Hippocampal formation (tissue), 2 donors: ENCODE measurements around the gene SELENBP1.
A peak's percentile ranks its signal among the peaks of the same experiment; 100 is the strongest.

Experiments used
- DNase-seq, 2 donors: peaks; one replicate each; lab custom pipeline; 2025; lab: John Stamatoyannopoulos, UW

The SELENBP1 gene

DNA sequence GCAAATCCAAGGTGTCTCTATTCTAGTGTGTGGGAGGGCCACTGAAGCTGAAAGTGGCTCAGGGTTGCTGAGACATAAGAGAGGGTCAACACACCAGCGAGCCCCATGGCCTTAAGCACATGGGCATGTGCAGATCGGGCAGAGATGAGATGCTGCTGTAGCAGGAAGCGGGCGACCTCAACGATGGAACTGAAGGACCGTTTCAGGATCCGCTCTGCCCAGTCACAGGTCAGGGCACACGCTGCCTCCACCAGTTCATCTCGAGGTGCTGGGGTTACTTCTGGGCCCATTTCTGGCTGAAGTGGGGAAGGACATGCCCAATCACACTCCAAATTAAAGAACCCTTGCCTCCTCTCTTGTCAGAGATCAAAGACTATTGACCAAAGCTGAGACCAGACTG is 28.9 kb downstream of the SELENBP1 start:
- no peak for DNase-seq

DNA sequence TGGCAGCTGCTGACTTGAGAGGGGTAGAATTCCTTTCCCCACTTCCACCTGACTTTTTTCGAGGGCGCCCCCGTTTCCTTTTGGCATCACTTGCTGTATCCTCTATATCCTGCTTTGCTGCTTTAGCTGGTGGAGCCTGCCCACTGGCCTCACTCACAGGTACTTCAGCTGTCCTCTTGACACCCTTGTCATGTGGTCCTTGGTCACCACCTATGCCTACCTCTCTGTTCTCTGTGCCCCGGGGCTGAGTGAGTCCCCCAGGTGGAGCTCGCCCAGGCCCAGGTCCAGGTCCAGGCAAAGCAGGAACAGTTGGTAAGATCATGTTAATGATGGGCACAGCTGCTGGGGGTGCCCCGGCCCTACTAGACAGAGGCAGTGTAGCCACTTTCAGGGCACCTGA is 29.9 kb downstream of the SELENBP1 start:
- no peak for DNase-seq

DNA sequence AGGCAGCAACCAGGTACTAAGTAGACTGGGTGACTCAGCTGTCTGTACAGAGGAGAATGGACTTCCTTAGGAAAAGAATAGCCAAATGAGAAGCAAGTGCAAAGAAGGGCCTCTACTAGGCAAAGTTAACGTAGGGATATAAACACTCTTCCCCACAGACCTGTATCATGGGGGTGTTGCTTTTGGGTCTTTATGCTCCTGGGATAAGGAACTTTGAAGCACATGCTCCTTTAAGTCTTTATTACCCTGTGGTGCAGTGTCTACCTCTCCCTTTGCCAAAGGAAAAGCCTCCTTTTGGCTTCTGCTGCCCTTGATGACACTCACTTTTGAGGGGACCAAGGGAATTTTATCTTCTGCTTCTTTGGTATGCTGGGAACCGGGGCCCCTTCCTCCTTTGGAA is 30.5 kb downstream of the SELENBP1 start:
- no peak for DNase-seq

DNA sequence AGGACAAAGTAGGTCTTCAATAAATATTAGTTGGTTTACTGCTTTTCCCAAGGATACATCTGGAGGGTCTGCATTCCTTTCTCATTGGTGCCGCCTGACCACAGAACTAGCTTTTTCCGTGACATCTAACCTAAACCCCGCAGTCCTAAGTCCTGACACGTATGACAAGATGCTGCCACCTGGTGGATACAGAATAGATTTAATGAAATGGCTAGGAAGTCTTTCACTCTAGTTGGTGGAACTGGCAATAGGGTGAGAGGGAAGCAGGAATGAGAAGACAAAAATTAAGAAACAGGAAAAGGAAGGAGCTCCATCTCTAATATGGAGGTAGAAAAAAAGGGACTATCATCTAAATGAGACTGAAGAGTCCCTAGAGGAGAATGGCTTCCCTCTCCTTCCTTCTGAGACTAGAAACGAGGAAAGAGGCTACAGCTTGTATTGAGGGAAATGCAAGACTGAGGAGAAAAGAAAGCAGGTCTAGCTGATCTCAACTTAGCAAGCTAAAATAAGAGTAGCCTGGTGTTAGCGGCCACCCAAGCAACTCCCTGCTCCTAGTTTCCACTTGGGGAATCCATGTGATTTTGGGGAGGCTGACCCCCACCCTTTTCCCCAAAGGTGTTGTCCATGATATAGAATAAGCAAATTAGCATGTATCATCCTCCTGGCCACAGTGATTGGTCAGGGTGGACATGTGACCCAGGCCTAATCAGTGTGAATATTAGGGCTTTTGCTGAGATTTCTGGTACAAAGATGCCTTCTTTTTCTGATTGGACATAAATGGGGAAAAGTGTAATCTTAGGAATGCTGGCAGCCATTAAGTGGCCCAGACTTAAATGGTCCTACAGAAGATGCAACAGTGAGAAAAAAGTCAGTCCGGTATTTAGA is 31.4 kb downstream of the SELENBP1 start:
- peak; percentile 29 to 90 for DNase-seq

DNA sequence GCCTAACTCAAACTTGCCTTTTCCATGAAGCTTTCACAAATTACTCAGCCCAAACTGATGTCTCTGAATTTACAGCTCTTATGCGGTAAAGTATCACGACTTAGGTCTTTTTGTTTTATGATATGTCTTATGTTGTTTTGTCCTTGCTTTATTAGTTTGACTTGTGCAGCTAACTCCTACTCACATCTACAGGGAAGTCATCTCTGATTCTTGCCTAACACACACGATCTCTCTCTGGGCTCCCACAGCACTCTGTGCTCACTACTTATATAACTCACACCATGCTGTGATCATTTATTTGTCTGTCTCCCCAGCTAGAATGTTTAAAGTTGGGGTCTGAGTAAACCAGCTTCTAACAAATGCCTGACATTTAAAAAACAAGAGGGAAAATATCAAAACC is 35.9 kb downstream of the SELENBP1 start:
- no peak for DNase-seq

DNA sequence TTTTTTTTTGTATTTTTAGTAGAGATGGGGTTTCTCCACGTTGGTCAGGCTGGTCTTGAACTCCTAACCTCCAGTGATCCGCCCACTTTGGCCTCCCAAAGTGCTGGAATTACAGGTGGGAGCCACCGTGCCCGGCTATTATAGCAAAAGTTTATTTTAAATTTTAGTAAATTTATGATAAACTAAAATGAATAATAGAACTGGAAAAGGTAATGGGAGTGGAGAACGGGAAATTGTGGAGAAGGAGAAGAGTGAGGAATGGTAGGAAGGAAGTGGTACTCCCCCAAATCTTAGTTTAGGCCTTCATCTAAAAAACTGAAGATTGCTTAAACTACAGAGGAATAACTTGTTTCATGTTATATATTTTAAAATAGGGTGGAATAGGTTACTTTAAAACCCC is 37.7 kb downstream of the SELENBP1 start:
- no peak for DNase-seq

DNA sequence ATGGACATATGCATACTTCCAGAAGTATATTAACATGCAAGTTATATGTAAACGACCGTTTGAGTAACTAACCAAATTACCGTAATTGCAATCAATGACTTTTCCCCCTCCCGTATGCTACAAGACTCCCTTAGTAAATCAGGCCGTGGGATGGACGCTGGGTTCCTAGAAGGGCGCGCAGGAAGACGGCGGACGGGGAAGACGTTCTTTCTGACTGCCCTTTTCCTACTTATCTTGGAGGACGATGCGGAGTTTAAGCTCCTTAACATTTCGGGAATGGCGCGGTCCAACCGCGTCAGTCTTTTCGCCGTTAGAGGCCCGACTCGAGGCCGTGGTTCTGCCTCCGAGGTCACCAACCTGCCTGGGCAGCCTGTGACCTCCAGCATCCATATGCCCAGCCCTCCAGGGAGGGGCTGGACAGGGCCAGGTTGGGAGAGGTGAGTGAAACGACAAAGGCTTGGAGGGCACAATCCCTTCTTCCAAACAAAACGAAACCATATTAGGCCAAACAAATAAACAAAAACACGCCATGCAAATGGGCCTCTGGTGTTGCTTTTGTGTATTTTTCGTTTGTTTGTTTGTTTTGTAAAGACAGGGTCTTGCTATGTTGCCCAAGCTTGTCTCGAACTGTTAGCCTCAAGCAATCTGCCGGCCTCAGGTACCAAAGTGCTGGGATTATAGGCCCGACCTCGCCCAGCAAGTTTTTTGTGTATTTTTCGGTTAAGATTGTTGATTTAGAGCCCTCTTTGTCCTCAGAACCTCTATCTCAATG is 44.4 kb downstream of the SELENBP1 start:
- DNase-seq, result no peak

DNA sequence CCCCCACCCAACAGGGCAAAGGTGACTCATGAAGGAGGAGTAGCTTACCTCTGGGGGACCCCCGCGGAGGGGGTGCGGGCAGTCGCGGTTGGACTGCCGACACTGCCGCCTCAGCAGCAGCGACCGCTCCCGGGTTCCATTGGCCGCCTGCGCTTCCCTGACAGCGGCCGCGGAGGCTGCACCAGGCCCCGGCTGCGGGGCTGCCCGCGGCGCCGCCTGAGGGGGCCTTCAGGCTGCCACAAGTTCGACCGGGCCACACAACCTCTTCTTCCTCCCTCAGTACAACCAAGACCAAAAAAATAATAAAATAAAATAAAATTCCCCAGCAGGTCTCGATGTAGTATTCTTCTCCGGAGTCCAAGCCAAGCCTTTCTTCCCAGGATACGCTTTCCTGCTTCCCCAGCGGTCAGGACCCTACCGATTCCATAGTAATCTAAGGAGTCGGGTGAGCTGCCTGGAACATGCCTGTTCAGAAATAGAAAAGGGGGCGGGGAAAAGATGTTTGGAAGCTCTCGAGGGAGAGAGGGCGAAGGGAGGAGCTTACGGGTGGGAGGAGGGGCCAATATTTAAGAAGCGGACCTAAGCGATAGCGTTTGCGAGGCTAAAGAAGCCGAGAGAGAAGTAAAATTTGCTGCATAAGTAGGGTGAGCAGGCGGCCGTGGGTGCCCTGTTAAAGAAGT is 45.1 kb downstream of the SELENBP1 start, which contains the start of gene PI4KB:
Gene PI4KB, minus strand, starts transcription at position 194 of the 680 bp plus-strand sequence. CDS start 10,935 bp downstream, outside the sequence.
- peak; percentile 91 to 99 for DNase-seq

DNA sequence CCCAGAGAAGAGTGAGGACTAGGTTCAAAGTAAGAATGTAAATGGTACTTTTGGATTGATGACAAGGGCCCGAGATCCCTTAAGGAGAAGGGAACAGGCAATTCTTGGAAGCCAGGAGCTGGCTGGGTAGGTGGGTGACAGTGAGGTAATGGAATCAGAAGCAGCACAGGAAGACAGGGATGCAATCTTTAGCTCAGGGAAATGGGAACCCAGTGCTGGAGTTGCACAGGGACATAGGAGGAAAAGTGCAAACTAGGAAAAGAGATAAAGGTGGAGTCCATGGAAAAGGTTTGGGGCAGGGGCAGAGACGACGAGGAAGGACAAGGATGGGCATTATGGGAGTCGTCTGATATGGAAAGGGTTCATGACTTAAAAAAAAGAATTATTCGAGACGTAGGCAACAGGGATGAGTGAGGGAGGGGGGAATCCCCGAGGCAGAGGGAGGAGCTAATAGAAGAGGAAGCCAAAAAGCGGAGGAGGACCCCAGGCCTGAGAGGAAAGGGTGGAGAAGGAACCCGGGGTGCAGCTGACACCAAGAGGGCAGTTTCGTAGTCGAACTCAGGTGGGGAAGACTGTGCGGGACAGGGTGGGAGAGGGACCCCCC is 45.8 kb downstream of the SELENBP1 start:
- peak in 1 of 2 donors; percentile 60 for DNase-seq

DNA sequence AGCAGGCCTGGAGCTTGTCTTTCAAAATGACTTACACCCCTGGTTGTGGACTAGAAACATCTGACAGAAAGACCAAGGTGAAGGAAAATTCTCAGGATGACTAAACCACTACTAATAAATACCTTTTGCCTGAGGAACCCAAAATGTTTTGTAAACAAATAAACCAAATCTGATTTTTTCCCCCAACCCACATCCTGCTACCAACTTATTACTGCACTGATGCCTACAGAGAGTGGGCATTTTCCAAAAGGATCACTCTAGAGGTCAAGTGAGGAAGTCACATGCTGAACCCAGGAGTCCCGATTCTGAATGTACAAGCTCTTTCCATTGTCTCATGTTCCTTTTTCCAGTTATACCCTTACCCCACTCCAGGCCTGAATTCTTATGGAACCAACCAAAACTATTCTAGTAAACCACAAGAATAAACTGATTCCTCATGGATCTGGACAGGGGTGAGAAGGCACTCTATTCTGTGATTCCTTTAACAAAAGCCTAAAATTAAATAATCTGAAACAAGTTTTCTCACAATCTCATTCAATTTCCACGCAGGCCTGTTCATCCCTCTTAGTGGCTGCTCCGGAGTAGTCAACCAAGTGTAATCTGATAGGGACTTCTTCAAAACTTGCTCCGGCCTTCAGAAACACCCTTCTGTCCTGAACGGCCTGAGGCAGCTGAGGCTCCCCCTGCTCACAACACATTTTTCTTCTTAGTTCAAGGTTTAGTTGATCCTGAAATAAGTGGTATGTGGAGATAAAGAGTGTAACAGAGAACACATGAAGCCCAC is 46.7 kb downstream of the SELENBP1 start:
- no peak for DNase-seq

DNA sequence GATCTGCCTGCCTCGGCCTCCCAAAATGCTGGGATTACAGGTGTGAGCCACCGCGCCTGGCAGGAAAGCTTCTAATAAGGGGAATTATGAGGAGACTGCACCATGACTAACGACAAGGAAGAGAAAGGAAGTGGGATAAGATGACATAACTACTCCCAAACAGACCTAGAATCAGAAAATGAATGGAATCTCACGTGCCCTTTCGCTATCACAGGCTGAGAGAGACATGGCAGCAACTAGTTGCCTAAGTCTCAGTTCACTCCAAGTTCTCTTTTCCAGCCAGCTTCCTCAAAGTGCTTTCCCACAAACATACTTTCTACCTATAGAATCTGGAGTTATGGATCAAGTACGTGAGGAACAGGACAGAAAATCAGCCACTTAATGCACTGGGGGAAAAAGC is 47.3 kb downstream of the SELENBP1 start:
- no peak for DNase-seq

DNA sequence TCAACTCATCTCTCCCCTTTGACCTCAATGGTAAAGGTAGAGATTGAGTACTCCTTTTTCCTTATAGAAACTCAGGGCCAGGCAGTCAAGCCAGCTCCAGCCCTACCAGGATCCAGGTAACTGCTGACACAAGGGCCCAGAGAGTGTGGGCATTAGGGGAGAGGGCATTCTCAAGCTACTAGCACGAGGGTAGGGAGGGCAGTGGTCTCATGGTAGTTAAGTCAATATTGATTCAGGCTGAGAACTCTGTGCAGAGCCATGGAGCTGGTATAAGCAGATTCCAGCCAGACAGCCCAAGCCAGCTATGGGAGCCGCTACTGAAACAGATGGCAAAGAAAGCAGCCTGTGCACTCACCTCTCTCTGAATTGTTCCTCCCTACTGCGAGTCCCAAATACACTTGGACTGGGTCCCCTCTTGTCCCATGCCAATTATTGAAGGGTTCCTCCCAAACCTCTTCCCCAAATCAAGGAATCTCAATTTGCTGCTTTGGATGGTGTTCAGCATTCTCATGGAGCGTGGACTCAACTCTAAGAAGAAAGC is 48.0 kb downstream of the SELENBP1 start:
- no peak for DNase-seq

DNA sequence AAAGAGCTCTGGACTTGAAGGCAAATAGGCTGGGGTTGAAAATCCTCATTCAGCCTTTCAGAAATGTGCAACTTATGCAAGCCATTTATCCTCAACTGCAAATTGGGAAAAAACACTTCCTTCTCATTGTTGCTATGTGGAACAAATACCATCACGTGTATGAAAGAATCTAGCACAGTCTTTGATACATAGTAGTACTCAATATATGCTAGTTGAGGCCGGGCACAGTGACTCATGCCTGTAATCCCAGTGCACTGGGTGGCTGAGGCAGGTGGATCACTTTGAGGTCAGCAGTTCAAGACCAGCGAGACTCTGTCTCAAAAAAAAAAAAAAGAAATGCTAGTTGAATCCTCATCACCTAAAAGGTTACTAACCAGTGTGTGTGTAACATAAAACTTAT is 53.5 kb downstream of the SELENBP1 start:
- no peak for DNase-seq

DNA sequence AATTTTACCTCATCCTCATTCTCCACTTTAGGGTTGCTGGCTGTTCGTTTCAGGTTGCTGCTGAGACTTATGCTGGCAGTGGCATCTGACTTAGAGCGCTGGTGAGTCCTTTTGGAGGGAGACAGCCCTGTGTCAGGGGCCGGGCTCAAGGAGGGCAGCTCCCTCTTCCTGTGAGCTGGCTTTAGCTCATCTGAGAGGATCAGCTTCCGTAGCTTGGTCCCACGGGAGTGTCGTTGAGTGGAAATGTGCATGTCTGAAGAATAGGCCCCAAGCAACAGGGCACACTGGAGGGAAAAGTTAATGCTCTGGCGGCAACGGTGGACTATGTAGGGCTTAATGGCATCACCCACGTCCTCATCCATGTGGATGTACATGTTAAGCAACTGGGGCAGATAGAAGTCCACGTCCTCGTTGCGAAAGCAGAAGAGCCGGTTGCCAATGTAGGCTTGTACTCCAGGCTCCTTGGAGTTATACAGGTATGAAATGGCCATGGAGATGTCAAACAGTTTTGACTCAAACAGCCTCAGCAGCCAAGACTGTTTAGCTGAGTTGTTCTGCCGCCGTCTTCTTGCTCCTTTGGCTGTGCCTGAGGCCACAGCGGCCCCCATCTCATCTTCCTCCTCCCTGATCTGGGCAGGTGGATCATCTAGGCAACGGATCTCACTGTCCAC is 56.8 kb downstream of the SELENBP1 start:
- no peak for DNase-seq
